SK-N-MC (cell line): ENCODE data around the gene CSMD2.

ENCODE experiments used
- EZH2 ChIP-seq: fragments of 200-600 bp; sonication (generic); IDR thresholded peaks from one replicate; pipeline ENCODE4 v1.6.1; 2017; ENCODE audit warnings: antibody characterized with exemption
- FOXP2 ChIP-seq: optimal IDR thresholded peaks from 2 replicates; pipeline ENCODE3; 2011; ENCODE audit warnings: mild to moderate bottlenecking, moderate library complexity; ENCODE audit not compliant: insufficient read depth; ENCODE audit errors: extremely low read length, control extremely low read depth
- POLR2AphosphoS5 ChIP-seq: IDR thresholded peaks from 2 replicates; pipeline ENCODE4 v1.6.1; 2012; ENCODE audit warnings: mild to moderate bottlenecking, low read depth, low read length, borderline replicate concordance

DNA sequence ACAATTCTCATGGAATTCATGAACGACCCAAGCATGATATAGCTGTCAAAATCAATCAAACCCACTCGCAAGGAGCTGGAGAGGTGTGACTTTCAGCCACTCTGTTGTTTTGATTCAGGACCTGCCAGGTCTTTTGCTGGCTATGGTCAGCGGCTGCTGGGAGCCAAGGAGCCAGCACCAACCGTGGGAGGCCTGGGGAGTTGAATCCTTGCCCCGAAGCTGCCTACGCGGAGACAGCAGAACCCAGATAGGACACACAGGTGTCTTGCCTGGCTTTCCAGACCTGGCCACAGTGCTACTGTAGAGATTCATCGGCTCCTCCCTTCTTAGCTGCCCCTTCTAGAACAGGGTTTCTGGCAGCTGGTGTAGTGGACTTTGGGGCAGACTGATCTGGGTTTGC lies 649.9 kb downstream of the CSMD2 start:
- TF ChIP-seq EZH2 (no peak), POLR2AphosphoS5 (no peak), FOXP2 (no peak)
